Fibroblast of lung (primary cell): Measurements from ENCODE around the gene BFSP2. TPM values are rescaled to one million over a fixed set of nuclear protein-coding genes. Genes with fewer than 3 reads are reported as not detected.
"Not testable (repeated sequence)": the region's sequence is repeated elsewhere in the genome, so short reads cannot be mapped to it uniquely, and the experiment has no call there.

Experiments
- DNase-seq, 2 donors: peaks; one replicate each; pipeline versions ENCODE4 v3.0.0 to v3.0.0-alpha.2; 2010; ENCODE audit warnings: low read depth in 2 of 2
- H2AFZ ChIP-seq: 2 replicates; pipeline ENCODE4 v1.5.1; 2012; ENCODE audit warnings: low read length, control low read depth, inconsistent platforms
- H3K27ac ChIP-seq: 2 replicates; pipeline ENCODE4 v1.5.1; 2011; ENCODE audit warnings: low read length, control low read depth; ENCODE audit not compliant: insufficient read depth
- H3K27me3 ChIP-seq: 2 replicates; pipeline ENCODE4 v1.5.1; 2011; ENCODE audit warnings: mild to moderate bottlenecking, low read length; ENCODE audit not compliant: control insufficient read depth, insufficient read depth
- H3K36me3 ChIP-seq: 2 replicates; pipeline ENCODE4 v1.5.1; 2011; ENCODE audit warnings: low read length; ENCODE audit not compliant: control insufficient read depth, insufficient read depth
- H3K4me1 ChIP-seq: 2 replicates; pipeline ENCODE4 v1.5.1; 2011; ENCODE audit warnings: low read length; ENCODE audit not compliant: control insufficient read depth, insufficient read depth; ENCODE audit errors: extremely low read depth
- H3K4me2 ChIP-seq: 2 replicates; pipeline ENCODE4 v1.5.1; 2011; ENCODE audit warnings: low read length, control low read depth; ENCODE audit not compliant: insufficient read depth; ENCODE audit errors: extremely low read depth
- H3K4me3 ChIP-seq, 4 experiments: fragments of 200-600 bp in 1 of 4; sonication (generic) in 1 of 4; replicated peaks in 1 of 4; 2 replicates each; pipeline ENCODE4 v1.5.1; 2011 to 2016; ENCODE audit warnings: low read length in 4 of 4, low read depth in 3 of 4, mild to moderate bottlenecking in 3 of 4, control low read depth in 2 of 4, inconsistent platforms in 1 of 4, mixed read lengths in 1 of 4; ENCODE audit not compliant: insufficient read depth in 1 of 4; ENCODE audit errors: control extremely low read depth in 1 of 4
- H3K79me2 ChIP-seq: 2 replicates; pipeline ENCODE4 v1.5.1; 2012; ENCODE audit warnings: mild to moderate bottlenecking, low read length, inconsistent platforms; ENCODE audit not compliant: control insufficient read depth, insufficient read depth
- H3K9ac ChIP-seq: 2 replicates; pipeline ENCODE4 v1.5.1; 2011; ENCODE audit warnings: mild to moderate bottlenecking, low read length, control low read depth; ENCODE audit not compliant: insufficient read depth
- H3K9me3 ChIP-seq: 2 replicates; pipeline ENCODE4 v1.5.1; 2012; ENCODE audit warnings: low read depth, low read length; ENCODE audit not compliant: control insufficient read depth, insufficient read depth
- H4K20me1 ChIP-seq: 2 replicates; pipeline ENCODE4 v1.5.1; 2011; ENCODE audit warnings: low read length; ENCODE audit not compliant: control insufficient read depth, insufficient read depth; ENCODE audit errors: extremely low read depth
- CTCF ChIP-seq, 2 donors: IDR thresholded peaks in 1 of 2; conservative IDR thresholded peaks in 1 of 2; 1 replicate in 1 of 2; 2 replicates in 1 of 2; pipeline ENCODE4 v1.5.1; 2011 to 2012; ENCODE audit warnings: low read length in 2 of 2, control low read depth in 1 of 2, inconsistent platforms in 1 of 2, low read depth in 1 of 2, mild to moderate bottlenecking in 1 of 2
- EZH2 ChIP-seq: IDR thresholded peaks from 2 replicates; pipeline ENCODE4 v1.5.1; 2012; ENCODE audit warnings: low read length, control low read depth, mild to moderate bottlenecking; ENCODE audit errors: missing control alignments
- polyA plus RNA-seq, 2 donors: library from polyadenylated mRNA; depleted of rRNA in 1 of 2; stranded (reverse) in 1 of 2; unstranded in 1 of 2; fragments of >200 nt; gene quantifications; 2 replicates each; pipeline ENCODE4 v1.2.1, GENCODE V29; 2011 to 2012; ENCODE audit warnings: missing spikeins in 1 of 2
- total RNA-seq: library from RNA; depleted of rRNA; stranded (reverse); fragments of >200 nt; gene quantifications from 2 replicates; pipeline ENCODE4 v1.2.1, GENCODE V29; 2014

Gene BFSP2
- total and polyA plus RNA-seq, 2 donors (not counting 1 experiment from before 2014, with no cell fraction given) = not detected

- H3K9me3 ChIP-seq = no peaks in the 10 kb centered on the region
- TF ChIP-seq EZH2 (no peak), CTCF (conservative IDR thresholded peaks at IDR 0.05 in 1 of 2, IDR thresholded peaks at IDR 0.05 in 1 of 2; ENCODE audit: low read depth in 1 of 2, low read length in 2 of 2) (no peak)
- no peak overlapping the region for H3K4me2 ChIP-seq
- H3K9ac ChIP-seq = no peak overlapping the region
- H3K27ac ChIP-seq = no peak overlapping the region
- H4K20me1 ChIP-seq = no peaks in the 10 kb centered on the region
- peaks cover 7% of the 10 kb centered on the region for H3K4me1 ChIP-seq
- H2AFZ ChIP-seq = no peak overlapping the region
- no peaks in the 10 kb centered on the region for H3K36me3 ChIP-seq
- H3K79me2 ChIP-seq = no peaks in the 10 kb centered on the region
- no peak for DNase-seq
- H3K27me3 ChIP-seq = no peaks in the 10 kb centered on the region
- H3K4me3 ChIP-seq = no peak overlapping the region
Measured at GRCh38 chr3:133479401-133479800, 79.5 kb downstream of the BFSP2 start.

- H3K4me3 ChIP-seq = no peak overlapping the region
- H3K9ac ChIP-seq = no peak overlapping the region
- H3K27me3 ChIP-seq = no peaks in the 10 kb centered on the region
- no peak for DNase-seq
- no peak overlapping the region for H3K4me2 ChIP-seq
- peaks cover 1% of the 10 kb centered on the region for H3K4me1 ChIP-seq
- H2AFZ ChIP-seq = no peak overlapping the region
- no peak overlapping the region for H3K27ac ChIP-seq
- no peaks in the 10 kb centered on the region for H3K36me3 ChIP-seq
- no peaks in the 10 kb centered on the region for H3K9me3 ChIP-seq
- H4K20me1 ChIP-seq = no peaks in the 10 kb centered on the region
- TF ChIP-seq EZH2 (no peak), CTCF (conservative IDR thresholded peaks at IDR 0.05 in 1 of 2, IDR thresholded peaks at IDR 0.05 in 1 of 2; ENCODE audit: low read depth in 1 of 2, low read length in 2 of 2) (no peak)
- no peaks in the 10 kb centered on the region for H3K79me2 ChIP-seq
Measured at GRCh38 chr3:133479895-133480669, 80.2 kb downstream of the BFSP2 start.

- not testable (repeated sequence) for H3K79me2 ChIP-seq, DNase-seq, H3K9ac ChIP-seq, H3K36me3 ChIP-seq, H3K4me2 ChIP-seq, H3K27ac ChIP-seq, H4K20me1 ChIP-seq, H3K9me3 ChIP-seq, H2AFZ ChIP-seq, H3K27me3 ChIP-seq, H3K4me1 ChIP-seq, H3K4me3 ChIP-seq
Measured at GRCh38 chr3:133482474-133482873, 82.6 kb downstream of the BFSP2 start.
